ENCODE measurements around the gene PRR16. TPM values are rescaled to one million over a fixed set of nuclear protein-coding genes. Genes with fewer than 3 reads are reported as not detected.

PRR16 gene
- total RNA-seq, 1 experiment from 2014 or later = not detected

- CTCF ChIA-PET = no interaction called here
- TF ChIP-seq CTCF (conservative IDR thresholded peaks at IDR 0.05; ENCODE audit: low read depth, low read length) (no peak), EZH2 (IDR thresholded peaks at IDR 0.05; ENCODE audit: borderline replicate concordance, low read depth, low read length, poor library complexity, severe bottlenecking) (no peak)
- intact Hi-C loops (cut with micrococcal nuclease; ENCODE audit: unreplicated experiment) = no loop called here
- Histone ChIP-seq H3K4me1 (ENCODE audit: insufficient read depth, low read length, poor library complexity, severe bottlenecking) (no peaks in the 10 kb centered on the region), H3K4me3 (ENCODE audit: low read depth, low read length, poor library complexity, severe bottlenecking) (no peak overlapping the region), H3K36me3 (ENCODE audit: insufficient read depth, low read length, poor library complexity, severe bottlenecking) (no peaks in the 10 kb centered on the region), H3K27me3 (replicated peaks; ENCODE audit: insufficient read depth, low read depth, low read length, poor library complexity) (no peaks in the 10 kb centered on the region), H3K9me3 (ENCODE audit: low read depth, low read length, poor library complexity, severe bottlenecking) (no peaks in the 10 kb centered on the region), H3K27ac (ENCODE audit: low read depth, low read length, poor library complexity, severe bottlenecking) (no peak overlapping the region)
- DNase-seq (ENCODE audit: low spot score) = no peak
- POLR2A ChIA-PET (ENCODE audit: low non-redundant PET) = no interaction called here
- no TSS peak for BruUV-seq (replicated peaks)
These were observed 74.0 kb downstream of the PRR16 start for GRCh38 chr5:120538149-120538548.

- Histone ChIP-seq H3K4me3 (ENCODE audit: low read depth, low read length, poor library complexity, severe bottlenecking) (no peak overlapping the region), H3K9me3 (ENCODE audit: low read depth, low read length, poor library complexity, severe bottlenecking) (no peaks in the 10 kb centered on the region), H3K27me3 (replicated peaks; ENCODE audit: insufficient read depth, low read depth, low read length, poor library complexity) (no peaks in the 10 kb centered on the region), H3K4me1 (ENCODE audit: insufficient read depth, low read length, poor library complexity, severe bottlenecking) (no peaks in the 10 kb centered on the region), H3K27ac (ENCODE audit: low read depth, low read length, poor library complexity, severe bottlenecking) (no peak overlapping the region), H3K36me3 (ENCODE audit: insufficient read depth, low read length, poor library complexity, severe bottlenecking) (no peaks in the 10 kb centered on the region)
- POLR2A ChIA-PET (ENCODE audit: low non-redundant PET) = no interaction called here
- TF ChIP-seq EZH2 (IDR thresholded peaks at IDR 0.05; ENCODE audit: borderline replicate concordance, low read depth, low read length, poor library complexity, severe bottlenecking) (no peak), CTCF (conservative IDR thresholded peaks at IDR 0.05; ENCODE audit: low read depth, low read length) (no peak)
- intact Hi-C loops (cut with micrococcal nuclease; ENCODE audit: unreplicated experiment) = no loop called here
- BruUV-seq (replicated peaks) = no TSS peak
- no peak for DNase-seq (ENCODE audit: low spot score)
- CTCF ChIA-PET = no interaction called here
These were observed 74.5 kb downstream of the PRR16 start for GRCh38 chr5:120538644-120539043.

- no peaks in the 10 kb centered on the region for H3K27me3 ChIP-seq (replicated peaks; ENCODE audit: insufficient read depth, low read depth, low read length, poor library complexity)
- no peaks in the 10 kb centered on the region for H3K36me3 ChIP-seq (ENCODE audit: insufficient read depth, low read length, poor library complexity, severe bottlenecking)
- H3K9me3 ChIP-seq (ENCODE audit: low read depth, low read length, poor library complexity, severe bottlenecking) = no peaks in the 10 kb centered on the region
- no TSS peak for BruUV-seq (replicated peaks)
- ChIA-PET POLR2A (ENCODE audit: low non-redundant PET) (no interaction called here), CTCF (no interaction called here)
- no peak overlapping the region for H3K4me3 ChIP-seq (ENCODE audit: low read depth, low read length, poor library complexity, severe bottlenecking)
- H3K4me1 ChIP-seq (ENCODE audit: insufficient read depth, low read length, poor library complexity, severe bottlenecking) = no peaks in the 10 kb centered on the region
- intact Hi-C loops (cut with micrococcal nuclease; ENCODE audit: unreplicated experiment) = no loop called here
- no peak for TF ChIP-seq CTCF (conservative IDR thresholded peaks at IDR 0.05; ENCODE audit: low read depth, low read length)
- no peak for TF ChIP-seq EZH2 (IDR thresholded peaks at IDR 0.05; ENCODE audit: borderline replicate concordance, low read depth, low read length, poor library complexity, severe bottlenecking)
- H3K27ac ChIP-seq (ENCODE audit: low read depth, low read length, poor library complexity, severe bottlenecking) = no peak overlapping the region
- no peak for DNase-seq (ENCODE audit: low spot score)
These were observed 75.4 kb downstream of the PRR16 start for GRCh38 chr5:120539471-120539870.
